Thoracic aorta (tissue), 2 donors: ENCODE results near the gene OR10S1. TPM values are rescaled to one million over a fixed set of nuclear protein-coding genes. Genes with fewer than 3 reads are reported as not detected.
"Not testable (repeated sequence)": the region's sequence is repeated elsewhere in the genome, so short reads cannot be mapped to it uniquely, and the experiment has no call there.

Source experiments
- ATAC-seq: fragments of 150-250 bp; one replicate; pipeline ENCODE4 v1.8.0; 2017; ENCODE audit warnings: low read depth; ENCODE audit not compliant: insufficient number of reproducible peaks, low FRiP score
- DNase-seq: peaks from one replicate; pipeline ENCODE4 v3.0.0-alpha.2; 2020; ENCODE audit warnings: low spot score
- H3K27ac ChIP-seq, 2 donors: fragments of 200-600 bp; sonication (generic); 1 replicate in 1 of 2; 2 replicates in 1 of 2; pipeline ENCODE4 v1.5.1; 2016; ENCODE audit warnings: mild to moderate bottlenecking in 2 of 2, moderate library complexity in 2 of 2
- H3K27me3 ChIP-seq: fragments of 200-600 bp; sonication (generic); replicated peaks from 2 replicates; pipeline ENCODE4 v1.6.0; 2016; ENCODE audit warnings: mild to moderate bottlenecking; ENCODE audit not compliant: insufficient read depth
- H3K36me3 ChIP-seq: fragments of 200-600 bp; sonication (generic); one replicate; pipeline ENCODE4 v1.5.1; 2016
- H3K4me1 ChIP-seq, 2 donors: fragments of 200-600 bp; sonication (generic); 1 replicate in 1 of 2; 2 replicates in 1 of 2; pipeline versions ENCODE4 v1.5.1 to v1.6.0; 2016; ENCODE audit warnings: low read depth in 2 of 2, mild to moderate bottlenecking in 1 of 2; ENCODE audit not compliant: control insufficient read depth in 1 of 2
- H3K4me3 ChIP-seq: fragments of 200-600 bp; sonication (generic); 2 replicates; pipeline ENCODE4 v1.5.1; 2016; ENCODE audit warnings: mild to moderate bottlenecking
- H3K9me3 ChIP-seq: fragments of 200-600 bp; sonication (generic); 2 replicates; pipeline ENCODE4 v1.5.1; 2016
- CTCF ChIP-seq: fragments of 200-600 bp; sonication (generic); IDR thresholded peaks from one replicate; pipeline ENCODE4 v1.5.1; 2019; ENCODE audit warnings: antibody characterized with exemption
- total RNA-seq, 2 donors: library from RNA; depleted of rRNA; stranded (reverse); fragments of >200 nt; gene quantifications; one replicate each; pipeline versions ENCODE4 v1.1.0 to v1.2.3, GENCODE V29; 2016

The OR10S1 gene
- not detected for total RNA-seq

- ATAC-seq (no peak), DNase-seq (no peak)
- TF ChIP-seq CTCF: no peak
- H3K27ac ChIP-seq: no peak within 1 kb of the TSS
- H3K27me3 ChIP-seq: no peaks in the 10 kb centered on the region
- no peaks in the 10 kb centered on the region for H3K4me1 ChIP-seq
- no peak within 1 kb of the TSS for H3K4me3 ChIP-seq
- no peaks in the 10 kb centered on the region for H3K36me3 ChIP-seq
- H3K9me3 ChIP-seq: no peaks in the 10 kb centered on the region
Observed at GRCh38 chr11:123977731-123978347, at the start of gene OR10S1. TSS of gene OR10S1 (minus strand) at chr11:123977781. CDS start at chr11:123977664, 117 bp downstream.

GRCh38 chr11:124026498-124026897 lies 48.9 kb upstream of the OR10S1 start, which contains the start of gene OR10G8:
TSS of gene OR10G8 (plus strand) at chr11:124026798. CDS start at chr11:124029623, 2,825 bp downstream.
- no peak for TF ChIP-seq CTCF
- ATAC-seq: no peak

GRCh38 chr11:124015837-124016236 lies 38.3 kb upstream of the OR10S1 start:
- not testable (repeated sequence) for H3K4me3 ChIP-seq, DNase-seq, H3K36me3 ChIP-seq, H3K27me3 ChIP-seq, H3K9me3 ChIP-seq, H3K4me1 ChIP-seq, H3K27ac ChIP-seq, ATAC-seq

More at GRCh38 chr11:124026498-124026897, 48.9 kb upstream of the OR10S1 start, which contains the start of gene OR10G8:
- Histone ChIP-seq H3K27ac (no peak within 1 kb of the TSS), H3K4me3 (no peak within 1 kb of the TSS), H3K27me3 (no peaks in the 10 kb centered on the region), H3K4me1 (no peaks in the 10 kb centered on the region), H3K9me3 (no peaks in the 10 kb centered on the region), H3K36me3 (no peaks in the 10 kb centered on the region)
- no peak for DNase-seq

- H3K27ac ChIP-seq: no peak within 1 kb of the TSS
- DNase-seq (no peak), ATAC-seq (no peak)
- H3K36me3 ChIP-seq: no peaks in the 10 kb centered on the region
- no peaks in the 10 kb centered on the region for H3K27me3 ChIP-seq
- H3K4me1 ChIP-seq: no peaks in the 10 kb centered on the region
- no peak for TF ChIP-seq CTCF
- no peaks in the 10 kb centered on the region for H3K9me3 ChIP-seq
- H3K4me3 ChIP-seq: no peak within 1 kb of the TSS
Observed at GRCh38 chr11:124012697-124013096, 35.1 kb upstream of the OR10S1 start, which contains the start of gene OR10G4. TSS of gene OR10G4 (plus strand) at chr11:124012997. CDS start at chr11:124015575, 2,578 bp downstream.

- ATAC-seq: no peak
- no peaks in the 10 kb centered on the region for H3K36me3 ChIP-seq
- no peaks in the 10 kb centered on the region for H3K9me3 ChIP-seq
- H3K27ac ChIP-seq: no peak within 1 kb of the TSS
- no peak for TF ChIP-seq CTCF
- H3K27me3 ChIP-seq: no peaks in the 10 kb centered on the region
- no peaks in the 10 kb centered on the region for H3K4me1 ChIP-seq
- H3K4me3 ChIP-seq: no peak within 1 kb of the TSS
- no peak for DNase-seq
Observed at GRCh38 chr11:123995119-123995518, 17.5 kb upstream of the OR10S1 start, which contains the start of gene OR10G6. TSS of gene OR10G6 (minus strand) at chr11:123995161. CDS start at chr11:123995161, 0 bp downstream.
